B cell (primary cell): ENCODE data around the gene NHERF2. TPM values are rescaled to one million over a fixed set of nuclear protein-coding genes. Genes with fewer than 3 reads are reported as not detected.
A peak's percentile ranks its signal among the peaks of the same experiment; 100 is the strongest.

Experiments used
- ATAC-seq: fragments of 200-7000 bp; cut with Tn5 transposase; one replicate; pipeline ENCODE4 v1.10.0; 2021; ENCODE audit warnings: low read depth, mild to moderate bottlenecking, moderate number of reproducible peaks, moderate library complexity
- CTCF ChIA-PET: fragments of 350-600 bp; sonication (Branson Sonifier 250); formaldehyde crosslinking; loops from one replicate; lab custom pipeline; 2021; ENCODE audit warnings: antibody characterized with exemption, inconsistent platforms; lab: Charles Lee
- POLR2A ChIA-PET: fragments of 350-600 bp; sonication (Branson Sonifier 250); formaldehyde crosslinking; loops from one replicate; lab custom pipeline; 2021; ENCODE audit warnings: antibody characterized with exemption; lab: Charles Lee
- DNase-seq: peaks from one replicate; pipeline ENCODE4 v3.0.0; 2013
- H2AFZ ChIP-seq: 2 replicates; pipeline ENCODE4 v1.6.1; 2012; ENCODE audit warnings: mild to moderate bottlenecking, low read depth, low read length; ENCODE audit not compliant: insufficient read depth, poor library complexity, severe bottlenecking
- H3K27ac ChIP-seq, 2 donors: 1 replicate in 1 of 2; 2 replicates in 1 of 2; pipeline ENCODE4 v1.5.1; 2012 to 2013; ENCODE audit warnings: low read length in 2 of 2, mild to moderate bottlenecking in 2 of 2, moderate library complexity in 1 of 2
- H3K27me3 ChIP-seq, 4 experiments: fragments of 200-600 bp in 1 of 4; sonication (generic) in 1 of 4; replicated peaks in 1 of 4; 1 replicate in 2 of 4; 2 replicates in 2 of 4; pipeline versions ENCODE4 v1.6.1 to v1.7.0; 2013 to 2016; ENCODE audit warnings: low read length in 3 of 4, mild to moderate bottlenecking in 2 of 4, mixed read lengths in 1 of 4, moderate library complexity in 1 of 4; ENCODE audit not compliant: insufficient read depth in 4 of 4, control insufficient read depth in 3 of 4; ENCODE audit errors: control extremely low read depth in 1 of 4
- H3K36me3 ChIP-seq, 2 experiments: replicated peaks in 1 of 2; 1 replicate in 1 of 2; 2 replicates in 1 of 2; pipeline versions ENCODE4 v1.6.1 to v1.7.1; 2013; ENCODE audit warnings: low read length in 1 of 2; ENCODE audit not compliant: insufficient read depth in 2 of 2, control insufficient read depth in 1 of 2; ENCODE audit errors: control extremely low read depth in 1 of 2, extremely low read depth in 1 of 2
- H3K4me1 ChIP-seq, 2 donors: fragments of 200-600 bp in 1 of 2; sonication (generic) in 1 of 2; 1 replicate in 1 of 2; 2 replicates in 1 of 2; pipeline versions ENCODE4 v1.5.1 to v1.6.1; 2013 to 2017; ENCODE audit warnings: low read length in 2 of 2; ENCODE audit not compliant: control insufficient read depth in 2 of 2, insufficient read depth in 2 of 2
- H3K4me2 ChIP-seq: replicated peaks from 2 replicates; pipeline ENCODE3; 2012; ENCODE audit warnings: mild to moderate bottlenecking, low read depth, low read length; ENCODE audit not compliant: poor library complexity, severe bottlenecking
- H3K4me3 ChIP-seq, 5 experiments: fragments of 200-600 bp in 1 of 5; sonication (generic) in 1 of 5; 1 replicate in 3 of 5; 2 replicates in 2 of 5; pipeline versions ENCODE4 v1.5.1 to v1.7.0; 2011 to 2016; ENCODE audit warnings: low read length in 4 of 5, mild to moderate bottlenecking in 4 of 5, low read depth in 2 of 5, control low read depth in 1 of 5, moderate library complexity in 1 of 5; ENCODE audit not compliant: insufficient read depth in 1 of 5; ENCODE audit errors: control extremely low read depth in 1 of 5, extremely low read depth in 1 of 5
- H3K79me2 ChIP-seq: fragments of 200-600 bp; sonication (generic); one replicate; pipeline ENCODE4 v1.6.0; 2016; ENCODE audit warnings: low read length; ENCODE audit not compliant: control insufficient read depth, insufficient read depth
- H3K9ac ChIP-seq: fragments of 200-600 bp; sonication (generic); 2 replicates; pipeline ENCODE4 v1.6.1; 2017; ENCODE audit warnings: mild to moderate bottlenecking, low read length, moderate library complexity
- H3K9me3 ChIP-seq, 3 donors: one replicate each; pipeline versions ENCODE4 v1.6.1 to v1.7.1; 2013; ENCODE audit warnings: low read length in 2 of 3; ENCODE audit not compliant: control insufficient read depth in 2 of 3, insufficient read depth in 1 of 3; ENCODE audit errors: control extremely low read depth in 1 of 3
- H4K20me1 ChIP-seq: 2 replicates; pipeline ENCODE4 v1.6.0; 2012; ENCODE audit warnings: mild to moderate bottlenecking, low read length; ENCODE audit not compliant: insufficient read depth, control insufficient read depth, poor library complexity, severe bottlenecking
- H3K27ac Mint-ChIP-seq: one replicate; pipeline ENCODE4 v1.8.0; 2021; ENCODE audit warnings: mixed read lengths
- H3K27me3 Mint-ChIP-seq: one replicate; pipeline ENCODE4 v1.8.0; 2021; ENCODE audit warnings: mixed read lengths
- H3K4me1 Mint-ChIP-seq: one replicate; pipeline ENCODE4 v1.8.0; 2021; ENCODE audit warnings: mixed read lengths
- H3K4me3 Mint-ChIP-seq: one replicate; pipeline ENCODE4 v1.8.0; 2021; ENCODE audit warnings: mixed read lengths
- H3K9me3 Mint-ChIP-seq: one replicate; pipeline ENCODE4 v1.8.0; 2022; ENCODE audit warnings: mixed read lengths; ENCODE audit not compliant: insufficient read depth
- CTCF ChIP-seq: fragments of 200-600 bp; IDR thresholded peaks from one replicate; pipeline ENCODE4 v1.8.0; 2022; ENCODE audit warnings: antibody characterized with exemption, mild to moderate bottlenecking
- EZH2 ChIP-seq: IDR thresholded peaks from 2 replicates; pipeline ENCODE4 v1.6.1; 2012; ENCODE audit warnings: borderline replicate concordance, low read depth, mild to moderate bottlenecking, moderate library complexity, low read length; ENCODE audit not compliant: insufficient read depth, poor library complexity, severe bottlenecking
- WGBS: methylation state at CpG from one replicate; pipeline ENCODE4 v1.1.5; 2013; ENCODE audit warnings: missing lambda C conversion rate; ENCODE audit not compliant: insufficient coverage; 5-methylcytosine and 5-hydroxymethylcytosine counted together
- intact Hi-C: fragments of 100-400 bp; cut with micrococcal nuclease; formaldehyde crosslinking; loops from one replicate; pipeline ENCODE4 v1.10.0; 2022
- polyA plus RNA-seq: library from polyadenylated mRNA; depleted of rRNA; stranded (reverse); fragments of >200 nt; gene quantifications from 2 replicates; pipeline ENCODE4 v1.2.3, GENCODE V29; 2012
- total RNA-seq, 2 donors: library from RNA; stranded (reverse); fragments of 120-200 nt in 1 of 2; gene quantifications; 1 replicate in 1 of 2; 2 replicates in 1 of 2; pipeline versions ENCODE4 v1.2.3 to v1.2.4, GENCODE V29; 2013 to 2022

Gene NHERF2
- total and polyA plus RNA-seq, 2 donors (not counting 1 experiment from before 2014, with no cell fraction given) = 1.8 to 2.2 TPM

- ATAC-seq = no peak
- H3K9me3 ChIP-seq = no peaks in the 10 kb centered on the region
- H3K4me1 ChIP-seq = peaks cover 15 to 35% of the 10 kb centered on the region in 2 donors
- no peaks in the 10 kb centered on the region for H4K20me1 ChIP-seq
- Mint-ChIP-seq H3K9me3 (no peaks in the 10 kb centered on the region), H3K4me1 (peaks cover 20% of the 10 kb centered on the region), H3K4me3 (no peak overlapping the region), H3K27ac (no peak overlapping the region), H3K27me3 (no peaks in the 10 kb centered on the region)
- CTCF ChIA-PET = interaction anchor here (0.6 kb wide), 1 partner anchor 97 kb away, joined by 3 read pairs; no protein-coding TSS in a partner anchor
- peak overlapping the region; percentile 41 for H3K4me2 ChIP-seq
- H3K27me3 ChIP-seq = no peaks in the 10 kb centered on the region
- H3K4me3 ChIP-seq = no peak overlapping the region
- no peak for DNase-seq
- TF ChIP-seq EZH2 = no peak
- TF ChIP-seq CTCF = no peak
- H2AFZ ChIP-seq = no peak overlapping the region
- WGBS = 59% methylated on average over 22 of the region's 26 CpGs
- no peaks in the 10 kb centered on the region for H3K36me3 ChIP-seq
- no peak overlapping the region for H3K9ac ChIP-seq
- POLR2A ChIA-PET = no interaction called here
- H3K27ac ChIP-seq = no peak overlapping the region
- H3K79me2 ChIP-seq = peaks cover 25% of the 10 kb centered on the region
- intact Hi-C loops = no loop called here
Observed at GRCh38 chr16:2043667-2044451, 17.2 kb downstream of the NHERF2 start.

DNA sequence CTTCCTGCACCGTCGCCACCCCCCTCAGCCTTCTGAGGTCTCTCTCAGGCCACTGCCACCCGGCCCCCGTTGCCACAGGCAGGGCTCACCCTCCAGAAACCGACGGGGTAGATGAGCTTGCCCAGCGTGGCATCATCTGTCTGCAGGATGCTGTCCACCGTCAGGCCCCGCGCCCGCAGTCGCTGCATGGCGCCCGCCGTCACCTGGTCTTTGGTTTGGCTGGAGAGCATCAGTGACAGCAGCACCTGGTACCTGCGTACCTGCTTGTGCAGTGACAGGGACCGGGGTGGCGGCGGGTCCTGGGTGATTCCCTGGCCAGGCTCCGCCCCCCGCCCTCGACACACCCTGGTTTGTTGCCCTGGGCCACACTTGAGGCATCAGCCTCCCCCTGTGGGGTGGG, 17.8 kb downstream of the NHERF2 start:
- CTCF ChIA-PET = no interaction called here
- H3K4me2 ChIP-seq = peak overlapping the region; percentile 41
- H3K27me3 ChIP-seq = no peaks in the 10 kb centered on the region
- Mint-ChIP-seq H3K9me3 (no peaks in the 10 kb centered on the region), H3K4me3 (no peak overlapping the region), H3K4me1 (peaks cover 20% of the 10 kb centered on the region), H3K27ac (no peak overlapping the region), H3K27me3 (no peaks in the 10 kb centered on the region)
- peaks cover 32% of the 10 kb centered on the region for H3K79me2 ChIP-seq
- H3K9ac ChIP-seq = no peak overlapping the region
- no peak overlapping the region for H3K27ac ChIP-seq
- intact Hi-C loops = no loop called here
- TF ChIP-seq EZH2 (no peak), CTCF (no peak)
- WGBS = 83% methylated on average over 22 of the region's 22 CpGs
- POLR2A ChIA-PET = no interaction called here
- H3K36me3 ChIP-seq = no peaks in the 10 kb centered on the region
- H3K4me3 ChIP-seq = no peak overlapping the region
- DNase-seq = no peak
- H4K20me1 ChIP-seq = no peaks in the 10 kb centered on the region
- no peak overlapping the region for H2AFZ ChIP-seq
- ATAC-seq = no peak
- H3K4me1 ChIP-seq = peaks cover 17 to 35% of the 10 kb centered on the region in 2 donors
- no peaks in the 10 kb centered on the region for H3K9me3 ChIP-seq
